Ascending aorta (tissue), 2 donors: ENCODE results near the gene ZBTB20. TPM values are rescaled to one million over a fixed set of nuclear protein-coding genes. Genes with fewer than 3 reads are reported as not detected.

ENCODE experiments used
- DNase-seq, 2 donors: peaks; one replicate each; pipeline ENCODE4 v3.0.0-alpha.2; 2019; ENCODE audit warnings: low spot score in 2 of 2
- H3K27ac ChIP-seq, 2 donors: fragments of 200-600 bp; sonication (generic); one replicate each; pipeline ENCODE4 v1.5.1; 2016 to 2017; ENCODE audit warnings: mild to moderate bottlenecking in 1 of 2
- H3K27me3 ChIP-seq: fragments of 200-600 bp; sonication (generic); one replicate; pipeline ENCODE4 v1.5.1; 2017
- H3K36me3 ChIP-seq, 2 donors: fragments of 200-600 bp; sonication (generic); one replicate each; pipeline ENCODE4 v1.5.1; 2016
- H3K4me1 ChIP-seq, 2 donors: fragments of 200-600 bp; sonication (generic); one replicate each; pipeline ENCODE4 v1.5.1; 2016 to 2017; ENCODE audit warnings: mild to moderate bottlenecking in 1 of 2
- H3K4me3 ChIP-seq, 2 donors: fragments of 200-600 bp; sonication (generic); one replicate each; pipeline ENCODE4 v1.5.1; 2016 to 2017; ENCODE audit warnings: mild to moderate bottlenecking in 1 of 2
- H3K9me3 ChIP-seq, 2 donors: fragments of 200-600 bp; sonication (generic); one replicate each; pipeline ENCODE4 v1.5.1; 2016
- CTCF ChIP-seq, 3 experiments: fragments of 200-600 bp in 2 of 3; fragments of 450-650 bp in 1 of 3; sonication (generic) in 2 of 3; IDR thresholded peaks; one replicate each; pipeline ENCODE4 v1.5.1; 2016 to 2019; ENCODE audit warnings: antibody characterized with exemption in 3 of 3, mild to moderate bottlenecking in 1 of 3, moderate library complexity in 1 of 3
- intact Hi-C: fragments of 100-400 bp; cut with DNase I; formaldehyde crosslinking; loops from one replicate; pipeline ENCODE4 v1.15.1; 2023
- total RNA-seq: library from RNA; depleted of rRNA; stranded (reverse); fragments of >200 nt; gene quantifications from one replicate; pipeline ENCODE4 v1.1.0, GENCODE V29; 2016

ZBTB20 gene
- total RNA-seq, 1 donor from 2014 or later: 60.3 TPM

GRCh38 chr3:114675104-114675503 lies 472.0 kb downstream of the ZBTB20 start:
- no peak for DNase-seq
- Histone ChIP-seq H3K36me3 (no peaks in the 10 kb centered on the region), H3K27me3 (no peaks in the 10 kb centered on the region), H3K4me1 (no peaks in the 10 kb centered on the region), H3K27ac (no peak overlapping the region), H3K4me3 (no peak overlapping the region), H3K9me3 (no peaks in the 10 kb centered on the region)
- intact Hi-C loops: no loop called here
- no peak for TF ChIP-seq CTCF (IDR thresholded peaks at IDR 0.05)

- Histone ChIP-seq H3K27ac (no peak overlapping the region), H3K9me3 (no peaks in the 10 kb centered on the region), H3K4me3 (no peak overlapping the region), H3K4me1 (no peaks in the 10 kb centered on the region), H3K36me3 (no peaks in the 10 kb centered on the region), H3K27me3 (no peaks in the 10 kb centered on the region)
- no peak for DNase-seq
- TF ChIP-seq CTCF (IDR thresholded peaks at IDR 0.05): no peak
- intact Hi-C loops: no loop called here
Measured at GRCh38 chr3:114674036-114674435, 473.1 kb downstream of the ZBTB20 start.

GRCh38 chr3:114673481-114673880 lies 473.6 kb downstream of the ZBTB20 start:
- Histone ChIP-seq H3K9me3 (no peaks in the 10 kb centered on the region), H3K27ac (no peak overlapping the region), H3K4me3 (no peak overlapping the region), H3K4me1 (no peaks in the 10 kb centered on the region), H3K36me3 (no peaks in the 10 kb centered on the region), H3K27me3 (no peaks in the 10 kb centered on the region)
- intact Hi-C loops: no loop called here
- TF ChIP-seq CTCF (IDR thresholded peaks at IDR 0.05): no peak
- DNase-seq: no peak

- intact Hi-C loops: no loop called here
- Histone ChIP-seq H3K4me1 (no peaks in the 10 kb centered on the region), H3K36me3 (no peaks in the 10 kb centered on the region), H3K4me3 (no peak overlapping the region), H3K27ac (no peak overlapping the region), H3K27me3 (no peaks in the 10 kb centered on the region), H3K9me3 (no peaks in the 10 kb centered on the region)
- no peak for DNase-seq
- TF ChIP-seq CTCF (IDR thresholded peaks at IDR 0.05): no peak
Measured at GRCh38 chr3:114672692-114673447, 474.2 kb downstream of the ZBTB20 start.

- no peak overlapping the region for H3K27ac ChIP-seq
- H3K9me3 ChIP-seq: no peaks in the 10 kb centered on the region
- intact Hi-C loops: no loop called here
- H3K27me3 ChIP-seq: no peaks in the 10 kb centered on the region
- H3K4me1 ChIP-seq: no peaks in the 10 kb centered on the region
- H3K36me3 ChIP-seq: no peaks in the 10 kb centered on the region
- DNase-seq: no peak
- TF ChIP-seq CTCF (IDR thresholded peaks at IDR 0.05): no peak
- H3K4me3 ChIP-seq: no peak overlapping the region
Measured at GRCh38 chr3:114671741-114672510, 475.2 kb downstream of the ZBTB20 start.
